H9 (cell line): ENCODE results near the gene TNIK. TPM values are rescaled to one million over a fixed set of nuclear protein-coding genes. Genes with fewer than 3 reads are reported as not detected.

Experiments used
- DNase-seq: peaks from one replicate; pipeline ENCODE4 v3.0.0-alpha.2; 2017
- H2AFZ ChIP-seq: one replicate; pipeline ENCODE4 v1.6.1; 2013; ENCODE audit warnings: mild to moderate bottlenecking, low read length, control low read depth, moderate library complexity
- H2AK5ac ChIP-seq: 2 replicates; pipeline ENCODE4 v1.6.1; 2013; ENCODE audit warnings: low read length, control low read depth, mixed read lengths; ENCODE audit not compliant: insufficient read length
- H2BK120ac ChIP-seq: one replicate; pipeline ENCODE4 v1.6.1; 2013; ENCODE audit warnings: low read depth, mild to moderate bottlenecking, low read length, control low read depth, inconsistent platforms; ENCODE audit not compliant: poor library complexity, severe bottlenecking
- H2BK12ac ChIP-seq: 2 replicates; pipeline ENCODE4 v1.6.1; 2013; ENCODE audit warnings: low read length, control low read depth, mixed read lengths, low read depth; ENCODE audit not compliant: insufficient read length
- H2BK15ac ChIP-seq: 2 replicates; pipeline ENCODE4 v1.6.1; 2013; ENCODE audit warnings: low read depth, low read length, control low read depth
- H2BK20ac ChIP-seq: one replicate; pipeline ENCODE4 v1.6.1; 2013; ENCODE audit warnings: low read depth, mild to moderate bottlenecking, low read length, control low read depth, inconsistent platforms; ENCODE audit not compliant: poor library complexity, severe bottlenecking
- H2BK5ac ChIP-seq: 2 replicates; pipeline ENCODE4 v1.6.1; 2013; ENCODE audit warnings: low read length, control low read depth, mixed read lengths; ENCODE audit not compliant: insufficient read length
- H3K14ac ChIP-seq: 2 replicates; pipeline ENCODE4 v1.6.1; 2013; ENCODE audit warnings: low read length, control low read depth; ENCODE audit not compliant: insufficient read depth
- H3K18ac ChIP-seq: 2 replicates; pipeline ENCODE4 v1.6.1; 2013; ENCODE audit warnings: low read depth, mild to moderate bottlenecking, mixed read lengths, low read length, control low read depth; ENCODE audit not compliant: insufficient read length
- H3K23ac ChIP-seq: 2 replicates; pipeline ENCODE4 v1.6.1; 2013; ENCODE audit warnings: low read length, control low read depth, mixed read lengths, low read depth; ENCODE audit not compliant: insufficient read length
- H3K23me2 ChIP-seq: 2 replicates; pipeline ENCODE4 v1.6.1; 2013; ENCODE audit warnings: low read depth, mild to moderate bottlenecking, mixed read lengths, low read length, control low read depth; ENCODE audit not compliant: insufficient read length, poor library complexity, severe bottlenecking
- H3K27ac ChIP-seq: 2 replicates; pipeline ENCODE4 v1.5.1; 2013; ENCODE audit warnings: low read length, control low read depth, mixed read lengths, low read depth; ENCODE audit not compliant: insufficient read length
- H3K27me3 ChIP-seq: 2 replicates; pipeline ENCODE4 v1.6.1; 2013; ENCODE audit warnings: low read length, control low read depth, inconsistent platforms; ENCODE audit not compliant: insufficient read depth
- H3K4ac ChIP-seq: 2 replicates; pipeline ENCODE4 v1.6.1; 2013; ENCODE audit warnings: low read depth, mild to moderate bottlenecking, control low read depth, inconsistent platforms, low read length, moderate library complexity
- H3K4me1 ChIP-seq: 2 replicates; pipeline ENCODE4 v1.6.1; 2013; ENCODE audit warnings: low read length, control low read depth, inconsistent platforms; ENCODE audit not compliant: insufficient read depth
- H3K4me2 ChIP-seq: 2 replicates; pipeline ENCODE4 v1.6.1; 2013; ENCODE audit warnings: low read length, control low read depth, mixed read lengths; ENCODE audit not compliant: insufficient read length, insufficient read depth
- H3K56ac ChIP-seq: 2 replicates; pipeline ENCODE4 v1.6.1; 2013; ENCODE audit warnings: low read depth, mild to moderate bottlenecking, mixed read lengths, low read length, control low read depth; ENCODE audit not compliant: insufficient read length
- H3K79me1 ChIP-seq: 2 replicates; pipeline ENCODE4 v1.6.1; 2013; ENCODE audit warnings: low read depth, mild to moderate bottlenecking, moderate library complexity, low read length, control low read depth, inconsistent platforms; ENCODE audit not compliant: insufficient read depth, poor library complexity, severe bottlenecking
- H3K79me2 ChIP-seq: 2 replicates; pipeline ENCODE4 v1.6.1; 2013; ENCODE audit warnings: low read length, control low read depth, inconsistent platforms; ENCODE audit not compliant: insufficient read depth
- H3K9ac ChIP-seq: 2 replicates; pipeline ENCODE4 v1.6.1; 2013; ENCODE audit warnings: low read length, control low read depth, mixed read lengths; ENCODE audit not compliant: insufficient read length; ENCODE audit errors: extremely low read depth
- H3K9me3 ChIP-seq: one replicate; pipeline ENCODE4 v1.6.1; 2013; ENCODE audit warnings: low read depth, low read length, inconsistent platforms; ENCODE audit not compliant: control insufficient read depth
- H3T11ph ChIP-seq: one replicate; pipeline ENCODE4 v1.6.1; 2013; ENCODE audit warnings: mild to moderate bottlenecking, low read length, control low read depth, inconsistent platforms
- H4K20me1 ChIP-seq: one replicate; pipeline ENCODE4 v1.6.1; 2013; ENCODE audit not compliant: control insufficient read depth, insufficient read length, insufficient read depth
- H4K5ac ChIP-seq: 2 replicates; pipeline ENCODE4 v1.6.1; 2013; ENCODE audit warnings: low read depth, mild to moderate bottlenecking, mixed read lengths, low read length, control low read depth; ENCODE audit not compliant: insufficient read length
- H4K8ac ChIP-seq: replicated peaks from 2 replicates; pipeline ENCODE4 v1.6.1; 2013; ENCODE audit warnings: low read length, control low read depth, mixed read lengths, low read depth; ENCODE audit not compliant: insufficient read length
- H4K91ac ChIP-seq: 2 replicates; pipeline ENCODE4 v1.6.1; 2013; ENCODE audit warnings: low read depth, mild to moderate bottlenecking, moderate library complexity, mixed read lengths, low read length, control low read depth; ENCODE audit not compliant: insufficient read length
- H3K27ac Mint-ChIP-seq, 3 experiments: 2 replicates in 2 of 3; 3 replicates in 1 of 3; pipeline ENCODE4 v1.8.0; 2020 to 2021; ENCODE audit warnings: mixed read lengths in 3 of 3, mild to moderate bottlenecking in 1 of 3, moderate library complexity in 1 of 3
- H3K27me3 Mint-ChIP-seq: 2 replicates; pipeline ENCODE4 v1.8.0; 2021; ENCODE audit warnings: low read depth, mild to moderate bottlenecking, moderate library complexity, mixed read lengths
- H3K36me3 Mint-ChIP-seq, 3 experiments: 2 replicates in 2 of 3; 3 replicates in 1 of 3; pipeline ENCODE4 v1.8.0; 2020 to 2021; ENCODE audit warnings: low read depth in 3 of 3, mixed read lengths in 3 of 3; ENCODE audit not compliant: insufficient read depth in 1 of 3
- H3K4me1 Mint-ChIP-seq, 2 experiments: 2 replicates each; pipeline ENCODE4 v1.8.0; 2020; ENCODE audit warnings: mixed read lengths in 2 of 2
- H3K4me3 Mint-ChIP-seq, 2 experiments: 2 replicates in 1 of 2; 3 replicates in 1 of 2; pipeline ENCODE4 v1.8.0; 2020 to 2021; ENCODE audit warnings: mild to moderate bottlenecking in 2 of 2, mixed read lengths in 2 of 2, moderate library complexity in 1 of 2
- H3K9me3 Mint-ChIP-seq, 2 experiments: 2 replicates in 1 of 2; 3 replicates in 1 of 2; pipeline ENCODE4 v1.8.0; 2020; ENCODE audit warnings: mild to moderate bottlenecking in 2 of 2, mixed read lengths in 2 of 2, moderate library complexity in 1 of 2
- WGBS: extraction: QIAGEN DNeasy Blood & Tissue Kit; methylation state at CpG from one replicate; pipeline ENCODE4 v1.1.7; 2013; ENCODE audit warnings: missing lambda C conversion rate, low lambda C conversion rate, mixed read lengths; ENCODE audit not compliant: insufficient read length; ENCODE audit errors: extremely low coverage; 5-methylcytosine and 5-hydroxymethylcytosine counted together
- total RNA-seq: library from RNA; stranded (reverse); gene quantifications from 2 replicates; pipeline ENCODE4 v1.2.1, GENCODE V29; 2021
- TF ChIP-seq, protein P1 (sequence below): fragments of 200-600 bp; sonication (generic); conservative IDR thresholded peaks from 3 replicates; pipeline ENCODE4 v1.8.0; 2021; ENCODE audit warnings: antibody characterized with exemption, mild to moderate bottlenecking

The TNIK gene
- total RNA-seq, 1 experiment from 2014 or later: 15.9 TPM

- Histone ChIP-seq H4K91ac (no peak overlapping the region), H2BK15ac (no peak overlapping the region), H3K56ac (no peak overlapping the region), H3K9ac (no peak overlapping the region), H4K5ac (no peak overlapping the region), H2BK20ac (no peak overlapping the region), H3K79me1 (no peaks in the 10 kb centered on the region), H2BK12ac (no peak overlapping the region), H3K18ac (no peak overlapping the region), H4K8ac (no peak overlapping the region), H3K27me3 (no peaks in the 10 kb centered on the region), H2BK5ac (no peak overlapping the region), H4K20me1 (no peaks in the 10 kb centered on the region), H2AFZ (no peak overlapping the region), H3K14ac (no peak overlapping the region), H2BK120ac (no peak overlapping the region), H3K4me2 (no peak overlapping the region), H3K23me2 (no peaks in the 10 kb centered on the region), H3K27ac (no peak overlapping the region), H3K4me1 (no peaks in the 10 kb centered on the region), H3K9me3 (no peaks in the 10 kb centered on the region), H3K23ac (no peak overlapping the region), H3K4ac (no peak overlapping the region), H3T11ph (no peak overlapping the region), H3K79me2 (peaks cover 4% of the 10 kb centered on the region; the same call in 1 of the 2 replicates), H2AK5ac (no peak overlapping the region)
- TF ChIP-seq, protein P1, sequence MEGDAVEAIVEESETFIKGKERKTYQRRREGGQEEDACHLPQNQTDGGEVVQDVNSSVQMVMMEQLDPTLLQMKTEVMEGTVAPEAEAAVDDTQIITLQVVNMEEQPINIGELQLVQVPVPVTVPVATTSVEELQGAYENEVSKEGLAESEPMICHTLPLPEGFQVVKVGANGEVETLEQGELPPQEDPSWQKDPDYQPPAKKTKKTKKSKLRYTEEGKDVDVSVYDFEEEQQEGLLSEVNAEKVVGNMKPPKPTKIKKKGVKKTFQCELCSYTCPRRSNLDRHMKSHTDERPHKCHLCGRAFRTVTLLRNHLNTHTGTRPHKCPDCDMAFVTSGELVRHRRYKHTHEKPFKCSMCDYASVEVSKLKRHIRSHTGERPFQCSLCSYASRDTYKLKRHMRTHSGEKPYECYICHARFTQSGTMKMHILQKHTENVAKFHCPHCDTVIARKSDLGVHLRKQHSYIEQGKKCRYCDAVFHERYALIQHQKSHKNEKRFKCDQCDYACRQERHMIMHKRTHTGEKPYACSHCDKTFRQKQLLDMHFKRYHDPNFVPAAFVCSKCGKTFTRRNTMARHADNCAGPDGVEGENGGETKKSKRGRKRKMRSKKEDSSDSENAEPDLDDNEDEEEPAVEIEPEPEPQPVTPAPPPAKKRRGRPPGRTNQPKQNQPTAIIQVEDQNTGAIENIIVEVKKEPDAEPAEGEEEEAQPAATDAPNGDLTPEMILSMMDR: no peak
- DNase-seq: no peak
- Mint-ChIP-seq H3K36me3 (peaks cover 0 to 4% (median 3%) of the 10 kb centered on the region in 3 experiments; a peak in 3 of 7 replicates), H3K4me1 (peaks cover 2 to 4% of the 10 kb centered on the region in 2 experiments; a peak in 1 of 4 replicates), H3K27ac (no peak overlapping the region), H3K9me3 (peaks cover 0 to 1% of the 10 kb centered on the region in 2 experiments; a peak in 1 of 5 replicates), H3K4me3 (no peak overlapping the region), H3K27me3 (no peaks in the 10 kb centered on the region; the same call in 1 of the 2 replicates)
- no CpG with 5 or more reads among the region's 1 CpG for WGBS
Measured at GRCh38 chr3:171301002-171301401, 159.2 kb downstream of the TNIK start.
